IPS DF 6.9 (cell line): ENCODE measurements around the gene ACYP2.
"Not testable (repeated sequence)": the region's sequence is repeated elsewhere in the genome, so short reads cannot be mapped to it uniquely, and the experiment has no call there.

Experiments
- DNase-seq: peaks from one replicate; pipeline ENCODE4 v3.0.0-alpha.2; 2013; ENCODE audit warnings: low read depth, low spot score
- H3K27ac ChIP-seq: one replicate; pipeline ENCODE4 v1.5.1; 2013; ENCODE audit warnings: low read length, control low read depth
- H3K27me3 ChIP-seq: 2 replicates; pipeline ENCODE4 v1.6.1; 2013; ENCODE audit warnings: mild to moderate bottlenecking, low read length; ENCODE audit not compliant: control insufficient read depth, insufficient read depth
- H3K36me3 ChIP-seq: 2 replicates; pipeline ENCODE4 v1.6.1; 2013; ENCODE audit warnings: low read length; ENCODE audit not compliant: control insufficient read depth, insufficient read depth
- H3K4me1 ChIP-seq: 2 replicates; pipeline ENCODE4 v1.6.1; 2013; ENCODE audit warnings: low read length; ENCODE audit not compliant: control insufficient read depth, insufficient read depth
- H3K4me3 ChIP-seq: 2 replicates; pipeline ENCODE4 v1.5.1; 2013; ENCODE audit warnings: mild to moderate bottlenecking, low read length
- H3K9me3 ChIP-seq: 2 replicates; pipeline ENCODE4 v1.6.1; 2013; ENCODE audit warnings: low read length, inconsistent platforms; ENCODE audit not compliant: control insufficient read depth, insufficient read depth
- WGBS: extraction: QIAGEN DNeasy Blood & Tissue Kit; methylation state at CpG from one replicate; pipeline ENCODE4 v1.1.7; 2013; ENCODE audit warnings: mixed read lengths, missing lambda C conversion rate; ENCODE audit not compliant: insufficient read length, insufficient coverage; 5-methylcytosine and 5-hydroxymethylcytosine counted together

ACYP2 gene

DNA sequence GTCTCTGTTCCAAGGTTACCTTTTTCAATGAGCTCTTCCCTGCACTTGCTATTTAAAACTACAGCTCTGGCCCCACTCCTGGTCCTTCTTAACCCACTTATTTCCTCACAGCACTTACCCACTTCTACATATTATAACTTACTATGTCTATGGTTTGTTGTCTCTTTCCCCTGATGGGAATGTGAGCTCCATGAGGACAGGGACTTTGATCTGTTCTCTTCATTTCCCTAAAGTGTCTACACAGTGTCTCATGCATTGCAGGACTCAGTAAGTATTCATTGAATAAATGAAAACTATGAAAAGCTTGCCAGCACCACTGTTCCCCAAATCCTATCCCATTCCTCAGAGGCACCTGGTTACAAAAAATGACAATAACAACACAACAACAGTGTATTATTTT, 18.3 kb upstream of the ACYP2 start:
- H3K4me1 ChIP-seq: no peaks in the 10 kb centered on the region

DNA sequence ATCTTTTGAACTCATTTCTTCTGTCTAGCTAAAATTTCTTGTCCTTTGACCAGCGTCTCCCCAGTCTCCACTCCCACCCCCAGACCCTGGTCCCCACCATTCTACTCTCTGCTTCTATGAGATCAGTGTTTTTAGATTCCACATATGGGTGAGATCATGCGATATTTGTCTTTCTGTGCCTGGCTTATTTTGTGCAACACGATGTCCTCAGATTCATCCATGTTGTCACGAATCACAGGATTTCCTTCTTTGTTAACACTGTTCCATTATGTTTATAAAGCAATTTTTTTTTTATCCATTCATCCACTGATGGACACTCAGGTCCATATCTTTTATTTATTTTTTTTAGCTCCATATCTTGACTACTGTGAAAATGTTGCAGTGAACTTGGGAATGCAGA, 16.0 kb upstream of the ACYP2 start:
- Histone ChIP-seq H3K4me3 (no peak overlapping the region), H3K36me3 (no peaks in the 10 kb centered on the region), H3K27me3 (no peaks in the 10 kb centered on the region), H3K27ac (no peak overlapping the region), H3K9me3 (no peaks in the 10 kb centered on the region), H3K4me1 (no peaks in the 10 kb centered on the region)
- DNase-seq: no peak
- no CpG with 5 or more reads among the region's 4 CpGs for WGBS

More for the DNA sequence above, 18.3 kb upstream of the ACYP2 start:
- no peak for DNase-seq
- H3K9me3 ChIP-seq: no peaks in the 10 kb centered on the region
- no peaks in the 10 kb centered on the region for H3K36me3 ChIP-seq
- H3K4me3 ChIP-seq: no peak overlapping the region
- no peak overlapping the region for H3K27ac ChIP-seq
- no peaks in the 10 kb centered on the region for H3K27me3 ChIP-seq

DNA sequence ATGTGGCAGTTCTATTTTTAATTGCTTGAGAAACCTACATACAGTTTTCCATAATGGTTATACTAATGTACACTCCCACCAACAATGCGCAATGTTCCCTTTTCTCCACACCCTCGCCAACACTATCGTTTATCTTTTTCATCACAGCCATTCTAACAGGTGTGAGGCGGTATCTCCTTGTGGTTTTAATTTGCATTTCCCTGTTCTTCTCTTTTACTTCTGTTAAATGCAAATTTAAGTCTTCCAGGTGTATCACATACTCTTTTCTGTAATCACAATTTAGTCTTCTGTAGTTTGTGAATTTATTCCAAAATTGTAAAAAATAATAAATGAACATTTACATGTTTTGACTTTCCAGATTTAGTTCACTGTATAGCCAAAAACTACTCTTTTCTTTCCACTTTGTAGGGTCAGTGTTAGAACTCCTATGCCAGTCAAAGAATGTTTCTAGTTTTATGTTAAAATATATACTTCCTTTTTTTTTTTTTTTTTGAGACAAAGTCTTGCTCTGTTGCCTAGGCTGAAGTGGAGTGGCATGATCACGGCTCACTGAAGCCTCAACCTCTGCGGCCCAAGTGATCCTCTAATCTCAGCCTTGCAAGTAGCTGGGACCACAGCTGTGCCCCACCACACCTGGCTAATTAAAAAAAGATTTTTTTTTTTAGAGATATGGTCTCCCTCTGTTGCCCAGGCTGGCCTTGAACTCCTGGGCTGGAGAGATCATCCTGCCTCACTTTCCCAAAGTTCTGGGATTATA, 15.4 kb upstream of the ACYP2 start:
- H3K27me3 ChIP-seq: no peaks in the 10 kb centered on the region
- no peak for DNase-seq
- H3K9me3 ChIP-seq: no peaks in the 10 kb centered on the region
- no peak overlapping the region for H3K4me3 ChIP-seq
- 100% methylated on average over 3 of the region's 6 CpGs for WGBS
- no peaks in the 10 kb centered on the region for H3K4me1 ChIP-seq
- H3K27ac ChIP-seq: no peak overlapping the region
- no peaks in the 10 kb centered on the region for H3K36me3 ChIP-seq

DNA sequence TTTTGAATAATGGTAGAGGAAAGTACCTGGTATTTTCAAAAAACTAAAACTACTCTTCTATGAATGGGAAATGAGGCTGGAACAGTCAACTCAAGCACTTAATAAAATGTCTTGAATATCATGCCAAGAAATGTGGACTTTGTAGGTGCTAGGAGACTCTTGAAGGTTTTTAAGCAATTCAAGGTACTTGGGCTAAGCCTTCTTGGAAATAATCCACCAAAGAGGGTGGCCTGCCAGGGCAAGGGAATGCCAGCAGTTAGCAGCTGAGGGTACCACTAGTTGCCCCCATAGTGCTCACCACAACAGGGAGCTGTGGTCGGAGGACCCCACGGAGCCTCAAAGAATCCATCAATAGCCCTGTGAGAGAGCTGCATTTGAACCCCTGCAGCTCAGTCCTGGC, 14.6 kb upstream of the ACYP2 start:
- WGBS: no CpG with 5 or more reads among the region's 2 CpGs
- Histone ChIP-seq H3K4me1 (no peaks in the 10 kb centered on the region), H3K27ac (no peak overlapping the region), H3K4me3 (no peak overlapping the region), H3K9me3 (no peaks in the 10 kb centered on the region), H3K27me3 (no peaks in the 10 kb centered on the region), H3K36me3 (no peaks in the 10 kb centered on the region)
- no peak for DNase-seq

DNA sequence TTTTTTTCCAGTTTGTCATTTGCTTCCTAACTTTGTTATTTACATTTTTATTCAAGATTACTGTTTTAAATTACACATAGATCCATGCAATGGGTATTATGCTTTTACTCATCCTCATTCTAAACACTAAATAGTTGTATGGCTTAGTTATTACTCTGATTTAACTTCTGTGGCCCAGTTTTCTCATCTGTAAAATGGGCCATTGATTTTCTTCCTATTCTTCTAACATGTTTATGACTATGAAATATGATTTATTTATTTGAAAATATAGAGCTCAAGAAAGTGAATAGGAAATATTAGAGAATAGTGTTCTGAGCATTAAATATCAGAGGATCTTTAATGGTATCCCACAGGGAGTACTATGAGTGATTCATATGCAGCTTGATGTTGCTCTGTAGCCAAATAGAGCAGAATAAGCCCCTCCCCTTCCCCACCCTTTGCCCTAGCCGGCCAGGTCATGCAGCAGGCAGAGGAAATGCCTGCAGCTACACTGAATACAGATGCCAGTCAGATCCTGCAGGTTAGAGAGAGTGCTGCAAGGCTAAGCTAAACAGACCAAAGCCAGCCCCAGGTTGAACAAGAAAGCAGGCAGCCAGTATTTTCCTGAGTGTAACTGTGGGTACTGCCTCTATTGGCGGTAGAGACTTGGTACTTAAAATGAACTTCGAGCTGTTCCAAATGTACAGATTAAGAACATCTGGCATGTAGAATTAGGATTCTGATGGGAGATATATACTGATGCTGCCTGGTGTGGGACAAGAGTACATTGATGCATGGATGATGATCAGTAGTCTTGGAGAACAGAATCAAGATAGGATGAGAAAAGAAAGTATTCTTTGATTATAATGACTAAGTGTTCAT, 11.7 kb upstream of the ACYP2 start:
- H3K4me3 ChIP-seq: no peak overlapping the region
- H3K4me1 ChIP-seq: no peaks in the 10 kb centered on the region
- H3K27me3 ChIP-seq: no peaks in the 10 kb centered on the region
- H3K27ac ChIP-seq: no peak overlapping the region
- DNase-seq: peak; percentile 27
- no peaks in the 10 kb centered on the region for H3K36me3 ChIP-seq
- WGBS: no CpG with 5 or more reads among the region's 3 CpGs
- H3K9me3 ChIP-seq: no peaks in the 10 kb centered on the region

DNA sequence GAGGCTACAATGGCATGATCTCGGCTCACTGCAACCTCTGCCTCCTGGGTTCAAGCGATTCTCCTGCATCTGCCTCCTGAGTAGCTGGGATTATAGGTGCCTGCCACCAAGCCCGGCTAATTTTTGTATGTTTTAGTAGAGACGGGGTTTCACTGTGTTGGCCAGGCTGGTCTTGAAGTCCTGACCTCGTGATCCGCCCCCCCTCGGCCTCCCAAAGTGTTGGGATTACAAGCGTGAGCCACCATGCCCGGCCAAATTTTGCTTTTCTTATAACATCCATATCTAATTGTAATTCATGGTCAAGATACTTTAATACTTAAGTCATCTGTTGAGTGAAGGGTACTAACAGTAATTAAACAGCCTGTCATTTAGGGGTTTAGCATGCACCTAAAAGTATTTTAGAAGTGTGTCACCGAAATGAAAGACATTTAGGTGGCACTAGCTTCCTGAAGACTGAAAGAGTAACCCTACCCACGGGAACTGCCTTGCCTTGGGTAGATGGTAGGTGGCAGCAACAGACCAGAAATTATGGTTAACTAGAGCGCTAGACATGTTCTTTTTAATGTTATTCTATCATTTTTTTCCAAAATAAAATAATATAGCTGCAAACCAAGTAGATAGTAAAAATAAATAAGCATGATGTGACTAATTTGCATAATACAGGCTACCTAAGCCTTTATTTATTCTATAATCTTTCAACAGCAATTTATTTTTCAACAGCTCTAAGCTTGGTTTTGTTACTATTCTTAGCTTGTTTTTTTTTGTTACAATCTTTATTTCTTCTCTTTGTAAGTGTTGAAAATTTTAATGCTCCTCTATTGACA, 8.6 kb upstream of the ACYP2 start:
- no peak for DNase-seq
- no peak overlapping the region for H3K4me3 ChIP-seq
- H3K9me3 ChIP-seq: no peaks in the 10 kb centered on the region

DNA sequence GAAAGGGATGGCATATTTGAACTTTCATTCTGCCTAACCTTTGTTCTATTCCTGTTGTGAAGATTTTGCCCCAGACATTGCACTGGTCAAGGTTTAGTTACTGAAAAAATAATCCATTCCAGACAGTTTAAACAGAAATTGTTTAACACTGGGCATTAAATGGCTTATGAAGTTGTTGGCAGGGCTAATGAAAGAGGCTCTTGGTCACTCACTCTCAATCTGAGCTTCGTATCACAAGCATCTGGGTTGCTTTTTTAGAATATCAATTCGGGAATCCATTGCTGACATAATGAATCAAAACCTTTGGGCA, 8.0 kb upstream of the ACYP2 start:
- H3K36me3 ChIP-seq: no peaks in the 10 kb centered on the region
- no peak overlapping the region for H3K4me3 ChIP-seq
- no CpG with 5 or more reads among the region's 2 CpGs for WGBS
- no peaks in the 10 kb centered on the region for H3K4me1 ChIP-seq
- no peak overlapping the region for H3K27ac ChIP-seq
- DNase-seq: no peak
- H3K9me3 ChIP-seq: no peaks in the 10 kb centered on the region
- H3K27me3 ChIP-seq: no peaks in the 10 kb centered on the region

More for the DNA sequence above, 8.6 kb upstream of the ACYP2 start:
- H3K27me3 ChIP-seq: no peaks in the 10 kb centered on the region
- no peaks in the 10 kb centered on the region for H3K4me1 ChIP-seq
- no peaks in the 10 kb centered on the region for H3K36me3 ChIP-seq
- no CpG with 5 or more reads among the region's 12 CpGs for WGBS
- H3K27ac ChIP-seq: no peak overlapping the region

DNA sequence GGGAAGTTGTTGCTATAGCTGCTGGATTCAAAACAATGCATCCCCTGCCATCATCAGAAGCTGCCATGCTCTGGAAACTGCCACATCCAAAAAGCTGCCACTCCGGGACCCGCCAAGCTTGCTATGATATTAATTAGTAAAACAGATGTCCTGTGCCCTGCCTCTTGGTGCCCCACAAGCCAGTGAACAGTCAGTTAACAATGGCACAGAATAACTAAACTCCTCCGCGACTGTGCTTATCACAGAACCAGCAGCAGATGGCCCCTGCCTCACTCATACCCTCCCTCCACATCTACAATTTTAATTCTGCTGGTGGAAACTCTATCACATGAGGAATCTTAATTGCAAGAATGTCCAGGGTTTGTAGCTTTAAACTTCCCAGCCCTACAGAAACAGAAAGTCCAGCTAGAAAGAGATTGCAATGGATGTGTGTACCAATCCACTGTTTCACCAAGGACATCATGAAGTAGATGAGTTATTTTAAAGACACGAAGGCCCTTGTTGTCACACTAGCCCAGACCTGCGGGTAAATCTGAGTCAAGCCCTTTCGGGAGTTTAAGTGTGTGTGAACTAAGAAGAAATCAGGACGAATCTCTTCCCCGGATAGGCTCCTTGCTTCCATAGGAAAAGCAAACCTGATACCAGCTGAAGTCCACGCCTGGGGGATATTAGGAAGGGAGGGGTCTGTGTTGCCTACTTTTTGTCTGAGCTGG, 7.4 kb upstream of the ACYP2 start:
- no CpG with 5 or more reads among the region's 10 CpGs for WGBS
- no peaks in the 10 kb centered on the region for H3K36me3 ChIP-seq
- H3K27ac ChIP-seq: no peak overlapping the region
- no peaks in the 10 kb centered on the region for H3K27me3 ChIP-seq
- H3K4me1 ChIP-seq: no peaks in the 10 kb centered on the region
- no peak overlapping the region for H3K4me3 ChIP-seq
- H3K9me3 ChIP-seq: no peaks in the 10 kb centered on the region
- no peak for DNase-seq

DNA sequence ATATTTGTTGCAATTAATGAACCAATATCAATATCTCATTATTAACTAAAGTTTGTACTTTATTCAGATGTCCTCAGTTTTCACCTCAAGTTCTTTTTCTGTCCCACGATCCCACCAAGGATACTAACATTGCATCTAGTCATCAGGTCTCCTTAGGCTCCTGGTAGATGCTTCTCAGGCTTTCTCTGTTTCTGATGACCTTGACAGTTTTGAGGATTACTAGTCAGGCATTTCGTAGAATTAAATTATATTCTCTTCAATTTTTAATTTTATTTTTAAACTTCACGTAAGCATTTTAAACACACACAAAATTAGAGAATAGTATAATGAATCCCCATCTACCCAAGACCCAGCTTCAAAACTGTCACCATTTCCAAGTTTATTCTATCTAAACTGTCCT, 5.6 kb upstream of the ACYP2 start:
- H3K27me3 ChIP-seq: no peaks in the 10 kb centered on the region
- no peak overlapping the region for H3K27ac ChIP-seq
- H3K4me3 ChIP-seq: no peak overlapping the region
- DNase-seq: no peak
- 100% methylated on average over 1 of the region's 3 CpGs for WGBS
- H3K36me3 ChIP-seq: no peaks in the 10 kb centered on the region
- H3K4me1 ChIP-seq: no peaks in the 10 kb centered on the region
- no peaks in the 10 kb centered on the region for H3K9me3 ChIP-seq

DNA sequence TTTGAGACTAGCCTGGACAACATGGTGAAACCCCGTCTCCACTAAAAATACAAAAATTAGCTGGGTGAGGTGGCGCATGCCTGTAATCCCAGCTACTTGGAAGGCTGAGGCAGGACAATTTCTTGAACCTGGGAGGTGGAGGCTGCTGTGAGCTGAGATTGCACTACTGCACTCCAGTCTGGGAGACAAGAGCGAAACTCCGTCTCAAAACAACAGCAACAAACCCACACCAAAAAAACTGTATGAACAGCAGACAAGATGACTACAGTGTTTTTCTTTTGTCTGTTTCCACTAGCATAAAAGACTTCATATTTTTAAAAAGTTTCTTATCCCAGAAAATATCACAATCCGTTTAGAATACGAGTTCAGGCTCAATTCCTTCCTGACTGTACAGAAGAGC, 936 bp upstream of the ACYP2 start:
- not testable (repeated sequence) for H3K36me3 ChIP-seq, H3K9me3 ChIP-seq, H3K4me3 ChIP-seq, H3K4me1 ChIP-seq, H3K27ac ChIP-seq, DNase-seq, H3K27me3 ChIP-seq
- no CpG with 5 or more reads among the region's 6 CpGs for WGBS
